ENCODE measurements around the gene R3HDM1. TPM values are rescaled to one million over a fixed set of nuclear protein-coding genes. Genes with fewer than 3 reads are reported as not detected.
"Not testable (repeated sequence)": the region's sequence is repeated elsewhere in the genome, so short reads cannot be mapped to it uniquely, and the experiment has no call there.

The R3HDM1 gene
- total RNA-seq, 4 donors from 2014 or later, result 9.7 to 17.5 (median 11.3) TPM

DNA sequence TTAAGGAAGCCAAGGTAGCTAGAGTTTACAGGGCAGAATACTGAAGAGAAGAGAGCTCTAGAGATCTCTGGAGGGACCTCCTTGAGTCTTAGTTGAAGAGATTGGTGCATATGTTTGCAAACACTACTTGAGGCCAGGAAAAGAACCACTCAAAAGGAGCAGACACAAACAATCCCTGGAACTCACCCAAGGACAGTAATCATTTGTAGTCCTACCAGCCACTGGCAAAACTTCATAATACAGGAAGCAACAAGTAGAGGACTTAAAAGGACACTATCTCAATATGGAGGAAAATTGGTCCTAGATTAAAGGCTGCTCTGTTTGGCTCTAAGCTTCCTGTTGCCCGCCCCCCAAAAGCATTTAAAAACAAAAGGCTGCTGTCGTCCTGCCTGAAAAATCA, 163.4 kb downstream of the R3HDM1 start:
- DNase-seq (ENCODE audit: low spot score in 2 of 2), result no peak
- no peak overlapping the region for H3K4me3 ChIP-seq (ENCODE audit: low read depth, poor library complexity, severe bottlenecking)
- WGBS, 2 donors, result 54 to 64% methylated on average over 2 of the region's 2 CpGs
- intact Hi-C loops (cut with DNase I; ENCODE audit: low total_unique reads), result no loop called here
- TF ChIP-seq, protein P1, sequence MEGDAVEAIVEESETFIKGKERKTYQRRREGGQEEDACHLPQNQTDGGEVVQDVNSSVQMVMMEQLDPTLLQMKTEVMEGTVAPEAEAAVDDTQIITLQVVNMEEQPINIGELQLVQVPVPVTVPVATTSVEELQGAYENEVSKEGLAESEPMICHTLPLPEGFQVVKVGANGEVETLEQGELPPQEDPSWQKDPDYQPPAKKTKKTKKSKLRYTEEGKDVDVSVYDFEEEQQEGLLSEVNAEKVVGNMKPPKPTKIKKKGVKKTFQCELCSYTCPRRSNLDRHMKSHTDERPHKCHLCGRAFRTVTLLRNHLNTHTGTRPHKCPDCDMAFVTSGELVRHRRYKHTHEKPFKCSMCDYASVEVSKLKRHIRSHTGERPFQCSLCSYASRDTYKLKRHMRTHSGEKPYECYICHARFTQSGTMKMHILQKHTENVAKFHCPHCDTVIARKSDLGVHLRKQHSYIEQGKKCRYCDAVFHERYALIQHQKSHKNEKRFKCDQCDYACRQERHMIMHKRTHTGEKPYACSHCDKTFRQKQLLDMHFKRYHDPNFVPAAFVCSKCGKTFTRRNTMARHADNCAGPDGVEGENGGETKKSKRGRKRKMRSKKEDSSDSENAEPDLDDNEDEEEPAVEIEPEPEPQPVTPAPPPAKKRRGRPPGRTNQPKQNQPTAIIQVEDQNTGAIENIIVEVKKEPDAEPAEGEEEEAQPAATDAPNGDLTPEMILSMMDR (IDR thresholded peaks at IDR 0.05), result no peak
- no peak for TF ChIP-seq POLR2A (IDR thresholded peaks at IDR 0.05)

DNA sequence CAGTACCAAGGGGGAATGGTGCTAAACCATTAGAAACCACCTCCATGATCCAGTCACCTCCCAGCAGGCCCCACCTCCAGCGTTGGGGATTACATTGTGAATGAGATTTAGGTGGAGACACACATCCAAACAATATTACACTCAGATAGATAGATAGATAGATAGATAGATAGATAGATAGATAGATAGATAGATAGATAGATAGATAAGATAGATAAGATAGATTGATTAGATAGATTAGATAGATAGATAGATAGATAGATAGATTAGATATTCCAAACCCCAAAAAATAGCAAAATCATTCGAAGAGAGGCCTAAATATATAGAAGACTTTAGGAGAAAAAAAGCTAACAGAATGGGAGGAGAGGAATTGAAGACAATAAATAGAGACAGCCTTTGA, 167.6 kb downstream of the R3HDM1 start:
- no peak for DNase-seq (ENCODE audit: low spot score in 2 of 2)
- 91 to 98% methylated on average over 2 of the region's 2 CpGs for WGBS, 2 donors
- H3K4me3 ChIP-seq (ENCODE audit: low read depth, poor library complexity, severe bottlenecking), result no peak overlapping the region
- no peak for TF ChIP-seq POLR2A (IDR thresholded peaks at IDR 0.05)
- TF ChIP-seq, protein P1 (IDR thresholded peaks at IDR 0.05), result no peak
- intact Hi-C loops (cut with DNase I; ENCODE audit: low total_unique reads), result no loop called here

DNA sequence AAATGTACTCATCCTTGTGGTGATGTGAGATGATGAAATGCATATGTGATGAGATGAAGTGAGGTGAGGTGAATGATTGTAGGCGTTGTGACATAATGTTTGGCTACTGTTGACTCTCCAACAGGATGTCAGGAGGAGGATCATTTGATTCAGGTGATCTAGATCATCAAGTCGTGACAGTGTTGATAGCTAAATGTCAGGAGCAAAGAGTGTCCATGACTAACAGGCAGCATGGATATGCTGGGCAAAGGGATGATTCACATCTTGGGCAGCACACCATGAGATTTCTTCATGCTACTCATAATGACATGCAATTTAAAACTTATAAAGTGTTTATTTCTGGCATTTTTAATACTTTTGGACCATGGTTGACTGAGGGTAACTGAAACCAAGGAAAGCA, 170.2 kb downstream of the R3HDM1 start:
- TF ChIP-seq, protein P1 (IDR thresholded peaks at IDR 0.05), result no peak
- no peak for TF ChIP-seq POLR2A (IDR thresholded peaks at IDR 0.05)
- DNase-seq (ENCODE audit: low spot score in 2 of 2), result no peak
- no peak overlapping the region for H3K4me3 ChIP-seq (ENCODE audit: low read depth, poor library complexity, severe bottlenecking)
- intact Hi-C loops (cut with DNase I; ENCODE audit: low total_unique reads), result no loop called here
- 81 to 87% methylated on average over 2 of the region's 2 CpGs for WGBS, 2 donors

DNA sequence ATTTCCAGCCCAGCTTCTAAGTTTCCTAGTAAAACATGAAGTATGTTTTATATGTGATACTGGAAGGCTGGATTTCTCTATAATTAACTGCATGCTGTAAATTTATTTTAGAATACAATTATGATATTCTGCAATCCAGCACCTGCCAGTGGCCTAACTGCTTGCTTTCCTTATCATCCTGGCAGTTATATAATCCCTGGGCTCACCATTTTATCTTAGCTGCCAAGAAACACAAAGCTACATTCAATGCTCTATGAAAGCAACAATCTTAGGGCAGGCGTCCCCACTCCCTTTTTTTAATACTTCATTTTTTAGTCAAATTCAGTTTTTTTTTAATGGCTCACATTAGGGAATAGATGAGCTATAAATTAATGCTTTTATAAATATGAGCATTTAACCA, 172.0 kb downstream of the R3HDM1 start:
- 47 to 51% methylated on average over 1 of the region's 1 CpG for WGBS, 2 donors
- TF ChIP-seq, protein P1 (IDR thresholded peaks at IDR 0.05), result no peak
- TF ChIP-seq POLR2A (IDR thresholded peaks at IDR 0.05), result no peak
- no peak for DNase-seq (ENCODE audit: low spot score in 2 of 2)
- intact Hi-C loops (cut with DNase I; ENCODE audit: low total_unique reads), result no loop called here
- H3K4me3 ChIP-seq (ENCODE audit: low read depth, poor library complexity, severe bottlenecking), result no peak overlapping the region

DNA sequence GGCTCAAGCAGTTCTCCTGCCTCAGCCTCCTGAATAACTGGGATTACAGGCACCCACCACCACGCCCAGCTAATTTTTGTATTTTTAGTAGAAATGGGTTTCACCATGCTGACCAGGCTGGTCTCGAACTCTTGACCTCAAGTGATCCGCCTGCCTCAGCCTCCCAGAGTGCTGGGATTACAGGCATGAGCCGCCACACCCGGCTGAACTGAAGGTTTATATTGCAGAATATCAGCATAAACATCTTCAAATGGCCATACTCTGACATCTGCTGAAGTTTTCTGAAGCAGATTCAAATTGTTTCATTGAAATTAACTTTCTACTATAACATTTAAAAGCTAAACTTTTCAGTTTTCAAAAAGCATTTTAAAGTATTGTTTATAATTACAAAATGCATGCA, 172.8 kb downstream of the R3HDM1 start:
- DNase-seq (ENCODE audit: low spot score in 2 of 2); H3K4me3 ChIP-seq (ENCODE audit: low read depth, poor library complexity, severe bottlenecking); intact Hi-C loops (cut with DNase I; ENCODE audit: low total_unique reads): not testable (repeated sequence)
- 94 to 99% methylated on average over 5 of the region's 5 CpGs for WGBS, 2 donors

DNA sequence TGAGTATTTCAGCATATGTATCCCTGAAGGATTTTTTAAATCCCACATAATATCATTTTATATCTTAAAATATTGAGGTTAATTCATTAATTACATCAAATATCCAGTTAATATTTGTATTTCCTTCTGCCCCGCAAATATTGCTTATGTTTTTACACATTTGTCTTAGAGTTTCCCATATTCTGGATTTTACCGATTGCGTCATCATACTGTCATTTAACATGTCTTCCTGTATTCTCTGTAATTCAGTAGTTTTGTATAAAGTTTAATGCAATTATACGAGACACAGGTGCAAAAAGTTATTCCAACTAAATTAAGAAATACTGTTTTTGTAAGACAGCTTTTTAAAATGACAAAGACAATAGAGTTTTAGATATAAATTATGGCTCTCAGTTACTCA, 176.9 kb downstream of the R3HDM1 start:
- H3K4me3 ChIP-seq (ENCODE audit: low read depth, poor library complexity, severe bottlenecking), result no peak overlapping the region
- intact Hi-C loops (cut with DNase I; ENCODE audit: low total_unique reads), result no loop called here
- WGBS, 2 donors, result 95 to 97% methylated on average over 4 of the region's 4 CpGs
- DNase-seq (ENCODE audit: low spot score in 2 of 2), result no peak
- TF ChIP-seq POLR2A (IDR thresholded peaks at IDR 0.05), result no peak
- TF ChIP-seq, protein P1 (IDR thresholded peaks at IDR 0.05), result no peak

All from lower leg skin (tissue), 4 donors.